Loucy (cell line): ENCODE data around the gene FAF2.
A peak's percentile ranks its signal among the peaks of the same experiment; 100 is the strongest.

Source experiments
- H2AFZ ChIP-seq: fragments of 200-600 bp; sonication (generic); 2 replicates; pipeline ENCODE4 v1.6.0; 2016; ENCODE audit warnings: antibody characterized with exemption, mild to moderate bottlenecking, low read length, moderate library complexity
- H3F3A ChIP-seq: fragments of 200-600 bp; 2 replicates; pipeline ENCODE4 v1.6.0; 2016; ENCODE audit warnings: antibody characterized with exemption, low read depth, mild to moderate bottlenecking
- H3K27me3 ChIP-seq: fragments of 200-600 bp; sonication (generic); 2 replicates; pipeline ENCODE4 v1.6.1; 2014; ENCODE audit warnings: low read length, mild to moderate bottlenecking; ENCODE audit not compliant: insufficient read depth, poor library complexity, severe bottlenecking
- H3K36me3 ChIP-seq: fragments of 200-600 bp; sonication (generic); 2 replicates; pipeline ENCODE4 v1.6.1; 2016; ENCODE audit warnings: low read length; ENCODE audit not compliant: insufficient read depth
- H3K4me1 ChIP-seq: fragments of 200-600 bp; sonication (generic); 2 replicates; pipeline ENCODE4 v1.5.1; 2014; ENCODE audit warnings: low read length, mild to moderate bottlenecking; ENCODE audit not compliant: insufficient read depth, poor library complexity, severe bottlenecking
- H3K4me2 ChIP-seq: fragments of 200-600 bp; sonication (generic); 2 replicates; pipeline ENCODE4 v1.6.0; 2014; ENCODE audit warnings: antibody characterized with exemption, low read length, low read depth, mild to moderate bottlenecking; ENCODE audit not compliant: poor library complexity, severe bottlenecking
- H3K4me3 ChIP-seq: fragments of 200-600 bp; sonication (generic); 2 replicates; pipeline ENCODE4 v1.5.1; 2014; ENCODE audit warnings: low read length, mild to moderate bottlenecking, mixed read lengths; ENCODE audit not compliant: poor library complexity, severe bottlenecking
- H3K79me2 ChIP-seq: fragments of 200-600 bp; sonication (generic); 2 replicates; pipeline ENCODE4 v1.6.1; 2014; ENCODE audit warnings: low read length; ENCODE audit not compliant: insufficient read depth
- H3K9ac ChIP-seq: fragments of 200-600 bp; sonication (generic); 2 replicates; pipeline ENCODE4 v1.6.0; 2014; ENCODE audit warnings: mild to moderate bottlenecking, low read depth, low read length, moderate library complexity; ENCODE audit not compliant: poor library complexity, severe bottlenecking
- H3K9me2 ChIP-seq: fragments of 200-600 bp; sonication (generic); replicated peaks from 2 replicates; pipeline ENCODE4 v1.6.1; 2016; ENCODE audit warnings: low read depth, low read length, mixed read lengths
- H3K9me3 ChIP-seq: fragments of 200-600 bp; sonication (generic); 2 replicates; pipeline ENCODE4 v1.6.1; 2014; ENCODE audit warnings: mild to moderate bottlenecking, antibody characterized with exemption, low read length, low read depth; ENCODE audit not compliant: insufficient read depth
- H4K20me1 ChIP-seq: fragments of 200-600 bp; sonication (generic); 2 replicates; pipeline ENCODE4 v1.6.0; 2014; ENCODE audit warnings: antibody characterized with exemption, low read length, mild to moderate bottlenecking; ENCODE audit not compliant: insufficient read depth, poor library complexity, severe bottlenecking
- EZH2phosphoT487 ChIP-seq: fragments of 200-600 bp; IDR thresholded peaks from 2 replicates; pipeline ENCODE4 v1.6.1; 2018; ENCODE audit warnings: antibody characterized with exemption, mild to moderate bottlenecking, moderate library complexity, borderline replicate concordance
- TF ChIP-seq, protein P1 (sequence below): fragments of 200-600 bp; sonication (generic); conservative IDR thresholded peaks from 2 replicates; pipeline ENCODE4 v1.5.1; 2014; ENCODE audit warnings: mild to moderate bottlenecking, antibody characterized with exemption, low read length

Gene FAF2

DNA sequence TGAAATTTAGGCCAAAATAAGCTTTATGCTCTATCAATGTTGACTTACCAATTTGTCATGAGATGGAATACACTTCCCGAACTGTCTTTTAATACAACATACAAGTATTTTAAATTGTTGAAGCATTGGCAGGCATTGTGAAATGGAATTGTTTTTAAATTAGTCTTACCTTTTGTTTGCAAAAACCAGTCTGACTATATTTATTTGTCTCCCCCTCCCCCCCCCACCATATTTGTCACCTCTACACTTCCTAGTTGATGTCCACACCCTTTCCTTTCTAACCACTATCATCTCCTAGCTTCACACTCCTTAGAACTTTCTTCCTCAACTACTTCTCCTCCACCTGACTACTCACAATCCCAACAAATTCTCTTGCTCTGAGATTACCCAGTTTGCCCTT, 40.9 kb downstream of the FAF2 start:
- Histone ChIP-seq H3K9me2 (no peaks in the 10 kb centered on the region), H3K4me3 (no peak overlapping the region), H3K79me2 (0 out of 2 replicates have a peak, but pooled peaks cover 3% of the 10 kb centered on the region), H4K20me1 (peaks cover 7% of the 10 kb centered on the region), H3K4me1 (peaks cover 10% of the 10 kb centered on the region), H3K9me3 (no peaks in the 10 kb centered on the region), H3K4me2 (no peak overlapping the region), H3K27me3 (no peaks in the 10 kb centered on the region), H3F3A (no peaks in the 10 kb centered on the region), H3K36me3 (peaks cover 56% of the 10 kb centered on the region; the same call in 1 of the 2 replicates), H3K9ac (no peak overlapping the region), H2AFZ (no peak overlapping the region)
- no peak for TF ChIP-seq EZH2phosphoT487

DNA sequence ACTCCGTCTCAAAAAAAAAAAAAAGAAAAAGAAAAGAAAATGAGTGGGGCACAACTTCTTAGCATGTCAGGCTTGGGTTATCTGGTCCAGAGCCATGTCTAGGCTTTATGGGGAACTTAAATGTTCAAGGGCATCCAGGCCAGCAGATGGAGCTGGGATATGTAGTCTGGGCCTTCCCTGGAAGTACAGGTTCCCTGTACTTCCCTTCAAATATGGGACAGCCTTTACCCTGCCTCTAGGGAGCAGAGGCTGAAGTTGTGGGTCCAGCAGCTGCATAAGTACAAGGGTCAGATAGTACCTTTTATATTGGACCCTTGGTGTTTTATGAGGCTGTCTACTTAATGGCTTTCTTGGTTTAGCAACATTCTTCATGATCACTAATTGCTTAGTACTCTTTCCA, 42.1 kb downstream of the FAF2 start:
- H3K79me2 ChIP-seq, result no peaks in the 10 kb centered on the region
- H3K9me2 ChIP-seq, result no peaks in the 10 kb centered on the region
- no peak for TF ChIP-seq EZH2phosphoT487
- TF ChIP-seq, protein P1, sequence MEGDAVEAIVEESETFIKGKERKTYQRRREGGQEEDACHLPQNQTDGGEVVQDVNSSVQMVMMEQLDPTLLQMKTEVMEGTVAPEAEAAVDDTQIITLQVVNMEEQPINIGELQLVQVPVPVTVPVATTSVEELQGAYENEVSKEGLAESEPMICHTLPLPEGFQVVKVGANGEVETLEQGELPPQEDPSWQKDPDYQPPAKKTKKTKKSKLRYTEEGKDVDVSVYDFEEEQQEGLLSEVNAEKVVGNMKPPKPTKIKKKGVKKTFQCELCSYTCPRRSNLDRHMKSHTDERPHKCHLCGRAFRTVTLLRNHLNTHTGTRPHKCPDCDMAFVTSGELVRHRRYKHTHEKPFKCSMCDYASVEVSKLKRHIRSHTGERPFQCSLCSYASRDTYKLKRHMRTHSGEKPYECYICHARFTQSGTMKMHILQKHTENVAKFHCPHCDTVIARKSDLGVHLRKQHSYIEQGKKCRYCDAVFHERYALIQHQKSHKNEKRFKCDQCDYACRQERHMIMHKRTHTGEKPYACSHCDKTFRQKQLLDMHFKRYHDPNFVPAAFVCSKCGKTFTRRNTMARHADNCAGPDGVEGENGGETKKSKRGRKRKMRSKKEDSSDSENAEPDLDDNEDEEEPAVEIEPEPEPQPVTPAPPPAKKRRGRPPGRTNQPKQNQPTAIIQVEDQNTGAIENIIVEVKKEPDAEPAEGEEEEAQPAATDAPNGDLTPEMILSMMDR, result no peak
- no peaks in the 10 kb centered on the region for H3K27me3 ChIP-seq
- H3K9me3 ChIP-seq, result no peaks in the 10 kb centered on the region
- no peak overlapping the region for H3K9ac ChIP-seq
- peaks cover 7% of the 10 kb centered on the region for H4K20me1 ChIP-seq
- peaks cover 65% of the 10 kb centered on the region; the same call in 1 of the 2 replicates for H3K36me3 ChIP-seq
- H3K4me1 ChIP-seq, result peaks cover 10% of the 10 kb centered on the region
- H3K4me3 ChIP-seq, result no peak overlapping the region
- no peak overlapping the region for H2AFZ ChIP-seq
- H3K4me2 ChIP-seq, result no peak overlapping the region
- no peaks in the 10 kb centered on the region for H3F3A ChIP-seq

DNA sequence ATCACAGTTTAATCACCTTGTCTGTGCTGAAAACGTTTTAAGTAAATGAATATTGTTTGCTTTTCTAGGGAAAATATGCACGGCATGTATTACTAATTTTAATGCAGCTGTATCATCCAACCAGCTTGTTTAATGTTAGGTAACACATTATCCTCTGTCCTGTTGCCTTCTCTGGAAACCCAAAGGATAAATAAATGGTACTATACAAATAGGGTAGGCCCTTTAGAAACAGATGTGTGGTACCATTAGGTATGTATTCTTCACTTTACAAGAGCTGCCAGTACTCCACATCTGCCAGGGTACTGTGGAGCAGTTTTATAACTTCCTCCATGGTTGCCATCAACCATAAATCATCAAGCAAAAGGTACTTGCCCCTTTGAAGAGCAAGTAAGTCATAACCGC, 42.9 kb downstream of the FAF2 start:
- no peak overlapping the region for H3K9ac ChIP-seq
- no peaks in the 10 kb centered on the region for H3K9me2 ChIP-seq
- no peaks in the 10 kb centered on the region for H3K27me3 ChIP-seq
- H4K20me1 ChIP-seq, result peaks cover 7% of the 10 kb centered on the region
- TF ChIP-seq, protein P1, result no peak
- no peak for TF ChIP-seq EZH2phosphoT487
- no peaks in the 10 kb centered on the region for H3K9me3 ChIP-seq
- H3K4me2 ChIP-seq, result peak overlapping the region; percentile 51
- H3K79me2 ChIP-seq, result no peaks in the 10 kb centered on the region
- H3K4me1 ChIP-seq, result peaks cover 10% of the 10 kb centered on the region
- H2AFZ ChIP-seq, result no peak overlapping the region
- no peak overlapping the region for H3K4me3 ChIP-seq
- H3F3A ChIP-seq, result no peaks in the 10 kb centered on the region
- H3K36me3 ChIP-seq, result peaks cover 68% of the 10 kb centered on the region; the same call in 1 of the 2 replicates

DNA sequence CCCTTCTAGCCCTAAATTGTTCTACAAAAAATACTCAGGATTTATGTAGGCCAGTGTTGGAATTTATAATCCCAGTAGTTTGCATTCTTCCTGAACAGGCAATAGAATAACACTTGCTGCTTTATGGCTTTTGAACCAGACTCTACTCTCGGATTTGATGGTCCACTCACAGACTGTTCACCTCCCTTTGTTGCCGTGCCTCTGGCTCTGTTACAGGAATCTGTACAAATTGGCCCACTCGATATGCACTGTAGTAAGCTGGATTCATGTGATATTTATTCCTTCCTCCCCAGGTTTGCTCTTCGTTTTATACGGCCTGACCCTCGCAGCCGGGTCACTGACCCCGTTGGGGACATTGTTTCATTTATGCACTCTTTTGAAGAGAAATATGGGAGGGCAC, 43.7 kb downstream of the FAF2 start:
- H3K4me1 ChIP-seq, result peaks cover 10% of the 10 kb centered on the region
- H3K79me2 ChIP-seq, result no peaks in the 10 kb centered on the region
- no peak overlapping the region for H2AFZ ChIP-seq
- TF ChIP-seq, protein P1, result no peak
- no peak for TF ChIP-seq EZH2phosphoT487
- H3K9me2 ChIP-seq, result no peaks in the 10 kb centered on the region
- no peak overlapping the region for H3K4me3 ChIP-seq
- H3K4me2 ChIP-seq, result peak overlapping the region; percentile 51
- no peaks in the 10 kb centered on the region for H3F3A ChIP-seq
- H4K20me1 ChIP-seq, result peaks cover 7% of the 10 kb centered on the region
- H3K36me3 ChIP-seq, result peaks cover 67% of the 10 kb centered on the region; the same call in 1 of the 2 replicates
- no peaks in the 10 kb centered on the region for H3K9me3 ChIP-seq
- no peak overlapping the region for H3K9ac ChIP-seq
- H3K27me3 ChIP-seq, result no peaks in the 10 kb centered on the region
